Measurements from ENCODE around the gene ARL6IP6.
"Not testable (repeated sequence)": the region's sequence is repeated elsewhere in the genome, so short reads cannot be mapped to it uniquely, and the experiment has no call there.

Gene ARL6IP6
- 36.0 reads per million, percentile 61 among the genes with 10 or more reads in this experiment for total RNA-seq

DNA sequence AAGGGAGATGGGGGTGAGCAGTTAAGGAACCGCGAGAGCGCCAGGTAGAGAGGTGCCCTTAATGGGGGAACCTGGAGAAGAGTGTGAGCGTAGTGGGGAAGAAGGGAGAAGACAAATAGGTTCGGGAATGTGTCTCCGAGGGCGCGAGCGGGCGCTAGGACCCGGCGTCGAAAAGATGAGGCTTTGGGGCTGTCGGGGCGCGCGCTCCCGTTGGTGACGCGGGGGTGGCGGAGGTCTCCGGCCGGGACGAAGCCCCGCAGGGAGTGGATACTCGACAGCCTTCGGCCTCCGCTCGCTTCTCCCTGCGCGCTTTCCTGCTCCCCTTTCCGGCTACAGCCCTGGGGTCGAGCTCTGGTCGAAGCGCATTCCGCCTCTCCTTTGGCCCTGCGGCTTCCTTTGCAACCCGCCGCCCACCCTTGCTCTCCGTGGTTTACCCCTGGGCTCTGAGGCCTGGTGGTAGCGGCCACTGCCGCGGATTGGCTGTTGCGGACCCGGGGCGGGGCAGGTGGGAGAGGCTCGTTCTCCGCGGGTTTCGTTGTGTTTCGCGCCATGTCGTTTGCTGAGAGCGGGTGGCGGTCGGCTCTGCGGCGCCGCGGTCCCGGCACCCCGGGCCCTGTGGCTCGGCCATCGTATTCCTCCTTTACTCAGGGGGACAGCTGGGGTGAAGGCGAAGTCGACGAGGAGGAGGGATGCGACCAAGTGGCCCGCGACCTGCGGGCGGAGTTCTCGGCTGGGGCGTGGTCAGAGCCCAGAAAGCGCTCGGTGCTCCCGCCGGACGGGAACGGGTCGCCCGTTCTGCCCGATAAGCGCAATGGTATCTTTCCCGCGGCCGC lies at the start of gene ARL6IP6:
Gene ARL6IP6 (plus strand): TSS at position 545 of the 833 bp plus-strand sequence. CDS start 5 bp downstream, at position 550.
- DNase-seq, result peak; percentile 92

DNA sequence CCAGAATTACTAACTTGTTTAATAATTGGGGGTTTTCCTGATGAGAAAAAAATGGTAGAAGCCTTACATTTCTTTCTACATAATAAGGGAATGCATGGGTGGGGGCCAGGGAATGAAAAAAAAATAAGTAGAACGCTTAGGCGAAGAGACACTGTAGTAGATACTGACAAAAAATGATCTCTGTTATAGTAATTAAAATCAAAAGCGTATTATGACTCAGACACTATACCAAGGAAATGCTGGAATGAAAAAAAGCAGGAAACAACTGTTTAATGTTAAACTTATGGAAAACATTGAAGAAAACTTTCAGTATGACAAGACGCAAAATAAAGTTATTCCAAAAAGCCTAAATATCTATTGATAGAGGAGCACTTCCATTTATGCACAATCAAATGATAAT lies 44.1 kb upstream of the ARL6IP6 start:
- no peak for DNase-seq

DNA sequence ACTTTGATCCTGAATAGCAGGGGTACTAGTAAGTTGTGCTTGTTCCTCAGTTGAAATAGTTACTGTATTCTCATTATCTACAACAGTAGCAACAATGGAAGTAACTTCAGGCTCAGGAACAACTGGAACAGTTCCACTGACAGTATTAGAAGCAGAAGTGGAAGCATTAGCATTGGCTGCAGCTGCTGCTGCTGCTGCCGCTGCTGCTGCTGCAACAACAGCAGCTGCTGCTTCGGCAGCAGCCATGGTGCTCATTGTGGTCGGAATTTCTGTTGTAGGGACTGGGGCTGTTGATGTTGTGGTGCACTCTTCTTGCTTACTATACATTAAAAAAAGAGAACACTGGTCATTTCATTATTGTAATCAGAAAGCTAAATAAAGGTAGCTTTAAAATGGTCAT lies 42.0 kb upstream of the ARL6IP6 start:
- no peak for DNase-seq

DNA sequence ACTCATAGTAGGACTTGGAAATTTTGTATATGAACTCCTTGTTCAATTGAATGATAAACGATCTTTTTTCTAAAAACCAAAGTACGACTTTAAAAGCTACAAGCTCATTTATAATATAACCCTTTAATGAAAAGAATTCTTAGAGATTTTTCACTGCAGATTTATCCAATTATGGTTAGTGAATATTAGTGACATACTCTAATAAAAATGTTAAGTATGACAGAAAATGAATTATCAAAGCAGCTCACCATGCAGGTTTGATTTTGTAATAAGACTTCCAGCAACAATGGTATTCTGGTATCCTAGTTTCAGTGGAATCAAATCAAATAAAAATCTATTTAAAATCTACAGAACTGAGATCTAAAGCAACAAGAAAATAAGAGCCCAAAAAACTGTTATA lies 39.6 kb upstream of the ARL6IP6 start:
- DNase-seq, result no peak

DNA sequence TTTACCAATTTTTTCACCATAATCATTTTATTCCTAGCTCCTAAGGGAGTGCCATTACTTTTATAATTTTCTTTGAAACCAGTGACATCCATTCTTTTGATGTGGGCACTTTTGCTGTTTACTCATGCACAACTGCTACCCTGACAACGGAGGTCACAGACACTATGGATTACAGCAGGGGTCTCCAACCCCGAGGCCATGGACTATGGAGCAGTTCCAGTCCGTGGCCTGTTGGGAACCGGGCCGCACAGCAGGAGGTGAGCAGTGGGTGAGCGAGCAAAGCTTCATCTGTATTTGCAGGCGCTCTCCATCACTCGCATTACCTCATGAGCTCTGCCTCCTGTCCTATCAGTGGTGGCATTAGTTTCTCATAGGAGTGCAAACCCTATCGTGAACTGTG lies 35.8 kb upstream of the ARL6IP6 start:
- no peak for DNase-seq

DNA sequence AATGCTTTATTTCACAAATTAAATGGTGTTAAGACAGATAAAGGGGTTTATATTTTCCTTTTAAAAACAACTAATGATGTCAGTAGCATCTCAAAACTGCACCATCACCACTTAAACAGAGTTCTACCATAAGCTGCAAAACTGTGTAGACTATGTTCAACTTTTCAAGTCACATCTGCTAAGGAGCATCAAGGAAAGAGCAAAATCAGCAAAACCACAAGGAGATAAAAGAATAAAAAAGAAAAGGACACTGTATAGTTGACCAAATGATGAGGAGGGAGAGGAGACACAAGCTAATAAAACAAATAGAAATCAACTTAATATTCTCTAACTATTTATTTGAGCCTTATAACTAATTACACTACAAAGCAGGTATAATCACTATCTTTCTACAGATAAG lies 35.0 kb upstream of the ARL6IP6 start:
- DNase-seq, result no peak

DNA sequence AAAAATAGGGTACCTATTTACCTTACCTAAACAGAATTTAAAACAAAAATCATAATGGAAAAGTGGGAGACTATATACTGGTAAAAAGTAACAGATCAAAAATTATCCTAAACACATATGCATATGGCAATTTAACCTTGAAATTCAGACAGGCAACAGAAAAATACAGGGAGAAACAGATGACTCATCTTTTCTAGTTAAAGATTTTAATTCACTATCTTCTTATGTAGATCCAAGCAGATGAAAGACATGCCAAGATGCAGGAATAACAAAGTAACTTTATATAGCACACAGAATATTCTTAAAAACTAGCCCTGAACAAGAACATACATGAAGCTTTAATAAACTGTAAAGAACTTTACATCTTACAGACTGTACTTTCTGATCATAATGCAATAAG lies 32.1 kb upstream of the ARL6IP6 start:
- DNase-seq, result no peak

DNA sequence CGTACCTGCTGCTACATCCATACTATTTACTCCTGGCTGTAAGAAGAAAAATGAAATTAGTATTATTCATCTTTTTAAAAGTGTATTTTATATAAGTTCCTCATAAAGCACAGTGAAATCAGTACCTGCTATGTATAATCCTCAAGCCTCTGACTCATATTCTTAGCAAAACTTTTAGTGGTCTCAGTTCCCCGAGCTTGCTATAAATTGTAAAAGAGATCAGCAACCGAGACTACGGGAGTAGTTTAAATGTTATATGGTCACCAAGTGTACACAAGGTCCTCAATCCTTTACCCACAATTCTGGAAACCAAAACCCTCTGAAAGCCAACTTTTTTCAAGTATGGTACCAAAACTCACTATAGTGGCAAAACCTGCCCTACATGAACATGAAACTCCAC lies 25.4 kb upstream of the ARL6IP6 start:
- DNase-seq, result no peak

DNA sequence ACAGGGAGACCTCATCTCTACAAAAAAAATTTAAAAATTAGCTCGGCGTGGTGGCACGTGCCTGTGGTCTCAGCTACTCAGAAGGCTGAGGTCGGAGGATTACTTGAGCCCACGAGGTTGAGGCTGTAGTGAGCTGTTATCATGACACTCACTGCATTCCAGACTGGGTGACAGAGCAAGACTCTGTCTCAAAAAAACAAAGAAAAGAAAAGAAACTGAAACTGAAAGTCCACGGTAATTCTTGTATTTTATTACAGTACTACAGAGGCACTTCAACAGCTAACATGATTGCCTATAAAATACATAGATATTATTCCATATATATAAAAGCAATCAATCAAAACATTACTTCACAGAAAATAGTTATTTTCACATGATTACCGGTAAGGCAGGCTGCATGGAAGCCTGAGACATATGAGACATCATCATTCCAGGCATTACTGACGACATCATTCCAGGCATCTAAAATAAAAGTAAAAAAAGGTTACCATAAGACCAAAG lies 24.2 kb upstream of the ARL6IP6 start:
- DNase-seq, result no peak

DNA sequence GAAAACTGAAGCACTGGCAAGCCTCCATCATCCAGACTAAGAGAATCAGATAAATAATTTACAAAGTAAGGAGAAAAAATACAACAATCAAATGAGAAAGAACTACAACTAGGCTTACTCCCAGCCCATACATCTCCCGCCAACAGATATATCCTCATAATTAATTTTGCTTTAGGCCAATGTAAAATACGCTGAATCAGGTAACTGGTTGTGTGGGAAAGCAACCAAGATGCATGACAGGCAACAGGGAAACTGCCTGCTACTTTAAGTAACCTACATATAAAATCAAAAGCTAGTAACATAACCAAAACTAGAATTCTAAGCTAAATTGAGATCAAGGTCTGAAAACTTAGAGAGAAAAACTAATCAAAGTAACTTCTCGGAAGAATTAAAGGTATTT lies 22.7 kb upstream of the ARL6IP6 start:
- no peak for DNase-seq

DNA sequence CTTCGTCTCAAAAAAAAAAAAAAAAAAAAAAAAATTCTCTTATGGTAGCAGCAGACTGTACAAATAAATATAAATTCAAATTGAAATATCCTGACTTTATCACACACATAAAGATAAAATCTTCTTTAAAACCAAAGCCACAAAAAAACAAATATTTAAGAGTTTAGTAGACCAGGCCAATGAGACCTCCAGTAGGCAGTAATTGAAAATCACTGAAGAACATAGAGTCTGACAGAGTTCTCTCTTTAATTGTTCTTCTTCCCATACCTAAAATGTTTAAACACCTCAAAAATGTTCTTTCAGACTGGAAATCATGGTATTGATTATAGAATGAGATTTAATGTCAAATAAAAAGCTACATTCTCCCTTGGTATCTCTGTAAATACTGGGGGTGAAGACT lies 21.9 kb upstream of the ARL6IP6 start:
- no peak for DNase-seq

DNA sequence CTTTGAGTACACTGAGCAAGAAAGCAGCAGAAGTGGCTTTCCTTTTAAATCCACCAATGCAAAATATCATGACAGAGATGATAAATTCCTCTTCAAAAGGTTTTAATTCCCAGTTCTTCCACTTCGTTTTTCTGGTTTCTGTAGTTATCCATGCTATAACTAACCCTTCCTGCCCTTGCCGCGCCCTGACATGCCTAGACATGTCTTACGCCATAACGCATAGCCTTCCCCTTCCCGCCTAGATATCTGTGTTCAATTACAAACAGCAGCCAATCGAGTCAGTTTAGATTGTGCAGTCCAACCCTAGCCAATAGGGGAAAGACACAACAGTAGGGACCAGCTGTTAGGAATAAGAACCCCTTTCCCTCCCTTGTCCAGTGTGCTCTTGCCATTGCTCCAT lies 17.2 kb upstream of the ARL6IP6 start:
- DNase-seq, result no peak

DNA sequence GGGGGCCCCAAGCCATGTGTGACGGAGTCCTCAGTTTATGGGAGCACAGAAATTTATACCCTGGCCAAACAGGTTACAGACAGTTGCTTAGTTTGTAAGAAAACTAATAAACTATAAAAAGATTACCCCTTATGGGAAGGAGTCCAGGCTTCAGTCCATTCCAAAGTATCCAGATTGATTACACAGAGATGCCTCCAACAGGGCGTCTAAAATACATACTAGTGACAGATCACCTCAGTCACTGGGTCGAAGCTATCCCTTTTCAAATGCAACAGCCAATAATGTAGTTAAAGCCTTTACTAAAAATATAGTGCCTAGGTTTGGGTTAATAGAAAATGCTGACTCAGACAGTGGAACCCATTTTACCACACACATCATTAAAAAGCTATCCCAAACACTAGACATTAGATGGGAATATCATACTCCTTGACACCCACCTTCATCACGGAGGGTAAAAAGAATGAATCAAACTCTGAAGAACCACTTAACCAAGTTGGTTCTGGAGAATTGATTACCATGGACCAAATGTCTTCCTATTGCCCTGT lies 11.9 kb upstream of the ARL6IP6 start:
- DNase-seq, result no peak

DNA sequence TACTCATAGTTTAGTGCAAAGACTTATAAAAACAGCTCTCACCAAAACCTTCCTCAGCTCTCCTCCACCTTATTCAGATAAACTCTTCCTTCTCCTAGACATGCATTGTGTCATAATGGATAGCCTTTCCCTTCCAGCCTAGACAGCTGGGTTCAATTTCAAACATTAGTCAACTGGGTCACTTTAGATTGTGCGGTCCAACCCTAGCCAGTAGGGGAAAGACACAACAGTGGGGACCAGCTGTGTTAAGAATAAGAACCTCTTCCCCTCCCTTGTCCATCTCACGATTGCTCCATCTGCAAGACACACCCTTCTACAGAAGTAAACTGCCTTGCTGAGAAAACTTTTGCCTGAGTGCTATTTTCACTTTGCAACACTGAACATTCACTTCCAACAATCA lies 9.7 kb upstream of the ARL6IP6 start:
- no peak for DNase-seq

DNA sequence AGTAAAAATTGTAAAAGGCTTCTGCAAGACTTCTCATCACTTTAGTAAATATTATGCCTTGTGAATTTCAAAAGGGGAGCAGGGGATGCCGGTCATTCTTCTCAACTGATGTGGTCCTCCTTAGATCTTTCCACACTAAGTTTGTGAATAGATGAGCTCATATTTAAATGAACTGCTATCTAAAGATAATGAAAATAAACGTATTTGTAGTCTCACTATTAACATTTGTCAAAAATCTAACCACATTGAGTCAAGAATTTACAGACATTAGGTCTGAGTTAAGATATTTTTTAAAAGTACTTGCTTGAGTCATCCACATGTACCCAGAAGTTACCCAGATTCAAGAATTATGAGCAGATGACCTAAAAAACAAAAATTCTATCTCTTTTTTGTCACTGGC lies 7.7 kb upstream of the ARL6IP6 start:
- no peak for DNase-seq

DNA sequence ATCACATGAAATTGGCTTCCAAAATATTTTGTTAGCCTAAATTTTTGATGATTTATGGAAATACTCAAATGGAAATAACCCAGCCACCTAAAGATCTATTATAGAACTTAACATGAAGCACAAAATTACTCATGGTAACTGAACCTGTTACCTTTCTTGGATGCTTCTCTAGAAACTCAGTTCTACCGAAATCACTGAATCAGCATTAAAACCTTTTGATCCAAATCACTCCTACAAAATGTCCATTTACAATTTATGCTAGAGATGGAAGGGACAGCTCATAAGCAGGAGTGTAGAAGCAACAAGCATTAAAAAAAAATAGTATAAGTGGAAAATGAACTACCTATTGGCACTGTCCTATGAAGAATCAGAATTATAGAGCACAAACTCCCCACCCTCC lies 3.3 kb upstream of the ARL6IP6 start:
- no peak for DNase-seq

DNA sequence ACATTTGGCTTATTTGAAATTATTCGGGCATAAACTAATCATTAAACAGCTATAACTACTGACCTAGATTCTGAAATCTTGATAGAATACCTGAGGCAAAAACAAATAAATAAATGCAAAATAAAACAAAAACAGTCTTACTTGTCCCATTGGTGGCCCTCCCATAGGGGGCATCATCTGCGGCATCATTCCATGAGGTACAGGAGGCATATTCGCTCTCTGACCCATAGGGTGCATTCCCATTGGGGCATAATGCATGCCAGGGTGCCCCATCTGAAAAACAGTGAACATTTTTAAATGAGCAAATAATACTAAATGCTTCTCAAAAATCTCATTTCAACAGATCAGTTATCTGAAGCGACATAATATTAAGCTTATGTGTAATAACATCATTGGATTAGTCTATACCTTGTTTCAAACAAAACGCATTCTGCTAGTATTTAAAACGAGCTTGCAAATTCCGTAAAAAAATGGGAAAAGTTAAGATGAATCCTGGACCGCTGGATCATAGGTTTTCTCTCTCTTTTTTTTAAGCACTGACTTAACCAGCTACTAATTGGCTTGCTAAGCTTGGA lies 2.5 kb upstream of the ARL6IP6 start:
- no peak for DNase-seq

DNA sequence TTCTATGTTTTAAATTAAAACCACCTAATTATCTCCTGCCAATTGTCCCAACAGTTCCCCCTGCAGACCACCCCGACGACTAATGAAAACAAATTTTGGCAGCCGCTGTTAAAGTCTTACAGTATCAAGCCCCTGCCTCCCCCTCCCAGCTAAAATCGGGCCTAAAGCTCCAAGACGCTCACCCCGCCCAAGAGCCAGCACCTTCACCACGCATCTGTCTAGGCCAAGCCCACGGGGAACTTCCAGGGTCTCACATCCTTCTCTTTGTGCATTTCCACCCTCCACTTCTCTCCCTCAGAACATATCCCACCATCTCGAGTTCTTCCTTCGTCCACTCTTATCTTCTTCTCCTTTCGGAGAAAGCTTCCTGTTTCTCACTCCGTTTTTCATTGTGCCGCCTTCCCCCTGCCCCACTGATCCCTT lies 1.6 kb upstream of the ARL6IP6 start:
- DNase-seq, result peak; percentile 31

DNA sequence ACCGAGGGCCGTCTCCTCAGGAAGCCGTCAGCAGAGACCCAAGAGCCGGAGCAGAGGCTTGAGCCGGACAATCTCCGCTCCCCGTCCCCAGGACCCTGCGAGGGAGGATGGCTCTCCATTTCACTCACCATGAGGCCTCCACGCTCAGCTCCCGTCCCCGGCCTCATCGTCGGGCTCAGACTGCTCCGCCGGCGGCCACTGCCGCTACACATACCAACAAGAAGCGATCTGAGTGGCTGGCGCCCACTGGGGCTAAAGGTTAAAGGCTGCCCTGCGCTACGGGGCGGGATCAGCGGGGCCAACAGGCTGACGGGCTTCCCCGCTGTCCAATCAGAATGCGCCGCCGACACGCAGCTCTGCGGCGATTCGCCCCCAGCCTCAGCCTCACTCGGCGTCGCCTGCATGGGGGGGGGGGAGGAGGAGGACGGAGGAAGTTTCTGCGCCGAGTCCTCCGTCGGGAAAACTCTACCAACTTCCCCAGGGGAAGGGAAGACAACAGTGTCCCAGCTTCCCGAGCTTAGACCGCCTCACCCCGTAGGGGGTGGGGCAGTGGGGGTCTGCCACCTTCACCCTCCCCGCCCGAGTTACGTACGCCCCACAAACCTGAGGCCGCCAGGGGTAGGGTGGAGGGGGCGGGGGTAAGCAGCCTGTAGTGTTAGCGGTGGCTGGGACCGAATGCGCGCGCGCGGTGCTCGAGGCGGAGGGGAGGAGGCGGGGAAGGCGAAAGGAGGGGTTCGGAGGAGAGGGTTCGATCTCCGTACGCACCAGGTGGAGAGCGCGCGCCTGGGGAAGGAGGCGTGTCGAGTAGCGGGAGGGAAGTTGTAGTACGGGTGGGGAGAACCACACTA lies 968 bp upstream of the ARL6IP6 start, which contains the start of gene PRPF40A:
Gene PRPF40A (minus strand): TSS at position 234 of the 848 bp plus-strand sequence. CDS start 22 bp downstream, at position 212.
- DNase-seq, result peak; percentile 99

DNA sequence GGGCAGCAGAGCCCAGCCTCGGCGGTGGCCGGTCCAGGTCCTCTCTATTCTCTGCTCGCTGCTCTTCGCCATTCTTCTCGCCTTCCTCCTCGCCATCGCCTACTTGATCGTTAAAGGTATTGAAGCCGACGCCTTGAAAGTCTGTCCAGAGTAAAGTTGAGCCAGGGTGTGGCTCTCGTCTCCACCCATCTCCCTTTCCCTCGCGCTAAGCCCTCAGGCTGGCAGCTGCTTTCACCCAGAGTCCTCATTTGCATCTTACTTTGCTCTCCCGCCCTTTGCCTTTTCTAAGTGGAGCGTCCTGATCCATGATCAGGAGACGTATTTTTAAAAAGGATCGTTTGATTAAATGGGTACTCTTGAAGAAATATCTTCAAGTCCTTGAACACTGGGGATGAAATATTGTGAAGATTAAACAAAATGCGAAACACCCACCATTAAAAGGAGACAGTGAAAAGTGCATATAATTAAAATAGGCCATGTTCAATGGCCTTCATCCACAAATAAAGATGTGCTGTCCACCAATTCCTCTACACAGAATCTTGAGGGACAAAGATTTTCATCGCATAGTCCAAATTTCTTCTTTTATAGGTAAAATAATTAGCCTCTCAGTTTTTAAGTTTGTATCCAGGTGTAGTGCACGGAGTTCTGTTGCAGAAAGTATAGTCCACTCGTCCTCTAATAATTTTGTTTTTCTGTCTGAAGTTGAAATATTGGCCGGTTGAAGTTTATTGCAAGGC lies 657 bp downstream of the ARL6IP6 start:
- DNase-seq, result peak; percentile 4

DNA sequence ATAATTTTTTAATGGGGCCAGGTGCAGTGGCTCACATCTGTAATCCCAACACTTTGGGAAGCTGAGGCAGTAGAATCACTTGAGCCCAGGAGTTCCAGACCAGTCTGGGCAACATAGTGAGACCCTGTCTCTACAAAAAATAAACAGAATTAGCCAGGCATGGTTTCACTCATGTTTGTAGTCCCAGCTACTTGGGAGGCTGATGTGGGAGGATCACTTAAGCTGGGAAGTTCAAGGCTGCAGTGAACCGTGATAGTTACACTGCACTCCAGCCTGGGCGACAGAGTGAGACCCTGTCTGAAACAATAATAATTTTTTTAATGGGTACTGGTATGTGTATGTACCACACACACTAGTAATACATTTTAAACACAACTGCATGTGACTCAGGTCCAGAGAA lies 2.4 kb downstream of the ARL6IP6 start:
- no peak for DNase-seq

DNA sequence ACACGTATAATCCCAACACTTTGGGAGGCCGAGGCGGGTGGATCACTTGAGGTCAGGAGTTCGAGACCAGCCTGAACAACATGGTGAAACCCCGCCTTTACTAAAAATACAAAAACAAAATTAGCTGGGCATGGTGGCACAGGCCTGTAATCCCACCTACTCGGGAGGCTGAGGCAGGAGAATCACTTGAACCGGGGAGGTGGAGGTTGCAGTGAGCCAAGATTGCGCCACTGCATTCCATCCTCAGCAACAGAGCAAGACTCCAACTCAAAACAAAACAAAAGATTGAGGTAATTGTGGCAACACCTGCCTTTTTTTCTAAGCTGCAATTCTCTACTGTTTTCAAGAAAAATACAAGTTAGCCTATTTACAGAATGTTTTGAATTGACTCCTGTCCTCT lies 4.2 kb downstream of the ARL6IP6 start:
- not testable (repeated sequence) for DNase-seq
